DND-41 (cell line): ENCODE measurements around the gene ILF3.

Experiments
- ATAC-seq: fragments of 200-7000 bp; cut with Tn5 transposase; 3 replicates; pipeline ENCODE4 v1.9.1; 2021; ENCODE audit warnings: low read depth; ENCODE audit not compliant: insufficient read depth
- DNase-seq: peaks from one replicate; pipeline ENCODE4 v3.0.0-alpha.2; 2020
- H2AFZ ChIP-seq: 2 replicates; pipeline ENCODE4 v1.6.0; 2012; ENCODE audit warnings: low read depth, low read length
- H3K27ac ChIP-seq: 2 replicates; pipeline ENCODE4 v1.5.1; 2012; ENCODE audit warnings: low read length, inconsistent platforms
- H3K27me3 ChIP-seq: fragments of 200-600 bp; sonication (generic); 2 replicates; pipeline ENCODE4 v1.6.0; 2012; ENCODE audit warnings: low read length, mild to moderate bottlenecking, inconsistent platforms; ENCODE audit not compliant: insufficient read depth, poor library complexity
- H3K36me3 ChIP-seq: 2 replicates; pipeline ENCODE4 v1.5.1; 2012; ENCODE audit warnings: low read length, inconsistent platforms; ENCODE audit not compliant: insufficient read depth
- H3K4me1 ChIP-seq: 2 replicates; pipeline ENCODE4 v1.5.1; 2012; ENCODE audit warnings: mild to moderate bottlenecking, low read length; ENCODE audit not compliant: insufficient read depth
- H3K4me2 ChIP-seq: 2 replicates; pipeline ENCODE4 v1.6.0; 2012; ENCODE audit warnings: mild to moderate bottlenecking, moderate library complexity, low read length, inconsistent platforms; ENCODE audit not compliant: insufficient read depth
- H3K4me3 ChIP-seq, 2 experiments: fragments of 200-600 bp in 1 of 2; shearing (Covaris generic) in 1 of 2; 2 replicates each; pipeline ENCODE4 v1.5.1; 2012 to 2016; ENCODE audit warnings: inconsistent platforms in 2 of 2, low read length in 2 of 2, mild to moderate bottlenecking in 2 of 2, low read depth in 1 of 2, moderate library complexity in 1 of 2
- H3K79me2 ChIP-seq: 2 replicates; pipeline ENCODE4 v1.6.0; 2012; ENCODE audit warnings: low read length, inconsistent platforms; ENCODE audit not compliant: insufficient read depth
- H3K9ac ChIP-seq: 2 replicates; pipeline ENCODE4 v1.6.0; 2012; ENCODE audit warnings: low read depth, mild to moderate bottlenecking, inconsistent platforms, low read length, moderate library complexity
- H3K9me3 ChIP-seq: 2 replicates; pipeline ENCODE4 v1.5.1; 2012; ENCODE audit warnings: low read length, moderate library complexity, mild to moderate bottlenecking, inconsistent platforms; ENCODE audit not compliant: insufficient read depth, severe bottlenecking
- H4K20me1 ChIP-seq: 2 replicates; pipeline ENCODE4 v1.6.0; 2012; ENCODE audit warnings: low read length; ENCODE audit not compliant: insufficient read depth
- EZH2 ChIP-seq: IDR thresholded peaks from 3 replicates; pipeline ENCODE4 v1.6.1; 2012; ENCODE audit warnings: borderline replicate concordance, low read depth, mild to moderate bottlenecking, moderate library complexity, low read length, inconsistent platforms; ENCODE audit not compliant: severe bottlenecking
- TF ChIP-seq, protein P1 (sequence below): IDR thresholded peaks from 2 replicates; pipeline ENCODE4 v1.5.1; 2012; ENCODE audit warnings: borderline replicate concordance, low read length, moderate library complexity, mild to moderate bottlenecking; ENCODE audit not compliant: poor library complexity, severe bottlenecking; ENCODE audit errors: extremely low read depth

The ILF3 gene

GRCh38 chr19:10677751-10678150 lies 23.6 kb downstream of the ILF3 start:
- H3K4me2 ChIP-seq, result no peak overlapping the region
- DNase-seq, result no peak
- no peak overlapping the region for H3K9ac ChIP-seq
- H2AFZ ChIP-seq, result no peak overlapping the region
- H3K9me3 ChIP-seq, result no peaks in the 10 kb centered on the region
- H4K20me1 ChIP-seq, result peaks cover 92% of the 10 kb centered on the region
- no peaks in the 10 kb centered on the region for H3K27me3 ChIP-seq
- H3K4me1 ChIP-seq, result no peaks in the 10 kb centered on the region
- ATAC-seq, result no peak
- H3K27ac ChIP-seq, result no peak overlapping the region
- peaks cover 94% of the 10 kb centered on the region for H3K79me2 ChIP-seq
- peaks cover 99% of the 10 kb centered on the region for H3K36me3 ChIP-seq
- no peak overlapping the region for H3K4me3 ChIP-seq
- TF ChIP-seq, protein P1, sequence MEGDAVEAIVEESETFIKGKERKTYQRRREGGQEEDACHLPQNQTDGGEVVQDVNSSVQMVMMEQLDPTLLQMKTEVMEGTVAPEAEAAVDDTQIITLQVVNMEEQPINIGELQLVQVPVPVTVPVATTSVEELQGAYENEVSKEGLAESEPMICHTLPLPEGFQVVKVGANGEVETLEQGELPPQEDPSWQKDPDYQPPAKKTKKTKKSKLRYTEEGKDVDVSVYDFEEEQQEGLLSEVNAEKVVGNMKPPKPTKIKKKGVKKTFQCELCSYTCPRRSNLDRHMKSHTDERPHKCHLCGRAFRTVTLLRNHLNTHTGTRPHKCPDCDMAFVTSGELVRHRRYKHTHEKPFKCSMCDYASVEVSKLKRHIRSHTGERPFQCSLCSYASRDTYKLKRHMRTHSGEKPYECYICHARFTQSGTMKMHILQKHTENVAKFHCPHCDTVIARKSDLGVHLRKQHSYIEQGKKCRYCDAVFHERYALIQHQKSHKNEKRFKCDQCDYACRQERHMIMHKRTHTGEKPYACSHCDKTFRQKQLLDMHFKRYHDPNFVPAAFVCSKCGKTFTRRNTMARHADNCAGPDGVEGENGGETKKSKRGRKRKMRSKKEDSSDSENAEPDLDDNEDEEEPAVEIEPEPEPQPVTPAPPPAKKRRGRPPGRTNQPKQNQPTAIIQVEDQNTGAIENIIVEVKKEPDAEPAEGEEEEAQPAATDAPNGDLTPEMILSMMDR, result no peak
- no peak for TF ChIP-seq EZH2

DNA sequence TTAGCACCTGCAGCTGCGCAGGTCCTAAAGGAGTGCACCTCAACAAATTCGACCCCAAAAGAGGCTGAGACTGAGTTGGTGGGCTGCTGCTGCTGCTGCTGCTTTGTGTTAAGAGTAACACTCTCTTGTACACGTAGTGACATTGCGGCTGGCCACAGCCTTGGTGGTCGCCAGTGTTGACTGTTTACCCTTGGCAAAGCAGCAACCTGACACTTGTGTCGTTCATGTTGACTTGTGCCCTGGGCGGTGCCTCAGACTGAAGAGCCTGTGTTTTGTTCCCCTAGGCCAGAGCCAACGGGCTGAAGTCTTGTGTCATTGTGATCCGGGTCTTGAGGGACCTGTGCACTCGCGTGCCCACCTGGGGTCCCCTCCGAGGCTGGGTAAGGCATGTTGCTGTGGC lies 24.7 kb downstream of the ILF3 start:
- Histone ChIP-seq H3K4me3 (no peak overlapping the region), H3K36me3 (peaks cover 99% of the 10 kb centered on the region), H3K4me2 (no peak overlapping the region), H3K4me1 (no peaks in the 10 kb centered on the region), H4K20me1 (peaks cover 92% of the 10 kb centered on the region), H3K9me3 (no peaks in the 10 kb centered on the region), H3K27me3 (no peaks in the 10 kb centered on the region), H2AFZ (no peak overlapping the region), H3K27ac (no peak overlapping the region), H3K9ac (no peak overlapping the region), H3K79me2 (peaks cover 94% of the 10 kb centered on the region)
- DNase-seq (no peak), ATAC-seq (no peak)
- TF ChIP-seq, protein P1, result no peak
- no peak for TF ChIP-seq EZH2

GRCh38 chr19:10679743-10680142 lies 25.6 kb downstream of the ILF3 start:
- no peaks in the 10 kb centered on the region for H3K27me3 ChIP-seq
- no peaks in the 10 kb centered on the region for H3K9me3 ChIP-seq
- no peak overlapping the region for H2AFZ ChIP-seq
- H3K27ac ChIP-seq, result no peak overlapping the region
- H3K4me3 ChIP-seq, result no peak overlapping the region
- H3K79me2 ChIP-seq, result peaks cover 92% of the 10 kb centered on the region
- no peak overlapping the region for H3K9ac ChIP-seq
- DNase-seq (no peak), ATAC-seq (no peak)
- H3K4me2 ChIP-seq, result no peak overlapping the region
- peaks cover 92% of the 10 kb centered on the region for H4K20me1 ChIP-seq
- H3K4me1 ChIP-seq, result no peaks in the 10 kb centered on the region
- TF ChIP-seq EZH2, result no peak
- TF ChIP-seq, protein P1, result no peak
- peaks cover 99% of the 10 kb centered on the region for H3K36me3 ChIP-seq

- no peak overlapping the region for H3K4me2 ChIP-seq
- no peak overlapping the region for H3K9ac ChIP-seq
- peaks cover 91% of the 10 kb centered on the region for H4K20me1 ChIP-seq
- H3K27me3 ChIP-seq, result no peaks in the 10 kb centered on the region
- H3K27ac ChIP-seq, result no peak overlapping the region
- no peak for DNase-seq
- no peak overlapping the region for H2AFZ ChIP-seq
- no peak for ATAC-seq
- H3K4me3 ChIP-seq, result no peak overlapping the region
- H3K79me2 ChIP-seq, result peaks cover 92% of the 10 kb centered on the region
- H3K9me3 ChIP-seq, result no peaks in the 10 kb centered on the region
- no peaks in the 10 kb centered on the region for H3K4me1 ChIP-seq
- TF ChIP-seq, protein P1, result no peak
- no peak for TF ChIP-seq EZH2
- H3K36me3 ChIP-seq, result peaks cover 99% of the 10 kb centered on the region
Measured at GRCh38 chr19:10680545-10681135, 26.5 kb downstream of the ILF3 start.
